Iris pigment epithelial cell (primary cell): Measurements from ENCODE around the gene SCAF4.
"Not testable (repeated sequence)": the region's sequence is repeated elsewhere in the genome, so short reads cannot be mapped to it uniquely, and the experiment has no call there.

Experiments
- DNase-seq: peaks from one replicate; pipeline ENCODE4 v3.0.0-alpha.2; 2011; ENCODE audit warnings: low read depth

The SCAF4 gene

DNA sequence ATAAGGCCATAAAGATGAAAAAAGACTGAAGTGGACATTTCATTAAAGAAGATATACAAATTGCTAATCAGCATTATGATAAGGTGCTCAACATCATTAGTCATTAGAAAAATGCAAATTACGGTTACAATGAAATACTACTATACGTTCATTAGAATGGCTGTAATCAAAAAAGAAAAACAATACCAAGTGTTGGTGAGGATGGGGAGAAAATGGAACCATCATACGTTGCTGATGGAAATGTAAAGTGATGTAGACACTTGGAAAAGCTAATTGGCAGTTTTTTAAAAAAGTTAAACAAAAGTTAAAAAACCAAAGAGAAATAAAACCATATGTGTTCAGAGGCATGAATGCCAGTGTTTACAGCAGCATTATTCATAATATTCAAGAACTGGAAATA is 81.0 kb downstream of the SCAF4 start:
- DNase-seq, result no peak

DNA sequence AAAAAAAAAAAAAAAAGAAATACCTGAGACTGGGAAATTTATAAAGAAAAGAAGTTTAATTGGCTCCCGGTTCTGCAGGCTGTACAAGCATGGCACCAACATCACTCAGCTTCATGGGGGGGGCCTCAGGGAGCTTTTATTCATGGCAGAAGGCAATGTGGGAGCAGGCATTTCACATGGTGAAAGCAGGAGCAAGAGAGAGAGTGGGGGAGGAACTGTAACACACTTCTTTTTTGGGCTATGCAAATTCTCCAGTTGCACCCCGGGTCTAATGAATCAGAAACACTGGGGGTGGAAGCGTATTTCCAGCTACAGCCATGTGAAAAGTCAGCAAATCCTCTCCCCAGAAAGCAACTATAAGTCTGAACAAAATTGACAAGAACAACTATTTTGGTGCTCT is 84.3 kb downstream of the SCAF4 start:
- DNase-seq, result no peak

DNA sequence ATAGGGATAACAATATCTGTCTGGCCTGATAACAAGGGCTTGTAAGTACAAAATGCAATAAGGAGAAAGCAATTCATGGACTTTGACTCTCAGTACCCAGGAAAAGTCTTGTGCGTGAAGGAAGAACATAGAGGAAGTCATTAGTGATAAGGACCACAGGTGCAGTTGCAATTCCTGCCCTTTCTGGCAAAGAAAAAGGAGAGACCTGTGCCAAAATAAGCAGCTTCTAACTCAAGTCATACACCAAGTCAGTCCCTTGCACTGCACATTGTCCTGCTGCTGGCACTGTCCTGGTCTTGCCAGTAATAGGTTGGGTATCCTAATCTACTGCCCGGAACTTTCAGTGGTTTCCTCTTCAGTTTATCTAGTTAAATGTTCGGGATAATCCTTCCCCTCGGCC is 87.3 kb downstream of the SCAF4 start:
- no peak for DNase-seq

DNA sequence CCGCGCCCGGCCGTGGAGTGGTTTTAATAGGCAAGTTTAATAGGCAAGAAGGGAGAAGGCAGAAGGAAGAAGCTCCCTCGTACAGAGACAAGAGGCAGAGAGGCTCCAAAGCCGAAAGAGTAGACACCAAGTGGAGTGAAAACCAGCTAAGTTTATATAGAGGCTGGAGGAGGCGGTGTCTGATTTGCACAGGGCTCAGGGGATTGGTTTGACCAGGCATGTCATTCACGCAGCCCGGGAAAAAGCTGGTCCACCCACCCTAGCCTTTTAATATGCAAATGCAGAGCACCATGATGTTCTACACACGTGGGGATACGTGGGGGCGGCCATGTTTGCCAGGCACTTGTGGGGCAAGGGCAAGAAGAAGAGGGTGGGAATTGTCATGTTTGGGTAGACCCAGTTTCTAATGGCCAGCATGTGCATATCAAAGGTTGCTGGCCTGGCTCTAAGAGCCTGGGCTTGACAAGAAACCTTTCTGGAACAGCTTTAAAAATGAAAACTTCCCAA is 90.4 kb downstream of the SCAF4 start:
- DNase-seq, result no peak

DNA sequence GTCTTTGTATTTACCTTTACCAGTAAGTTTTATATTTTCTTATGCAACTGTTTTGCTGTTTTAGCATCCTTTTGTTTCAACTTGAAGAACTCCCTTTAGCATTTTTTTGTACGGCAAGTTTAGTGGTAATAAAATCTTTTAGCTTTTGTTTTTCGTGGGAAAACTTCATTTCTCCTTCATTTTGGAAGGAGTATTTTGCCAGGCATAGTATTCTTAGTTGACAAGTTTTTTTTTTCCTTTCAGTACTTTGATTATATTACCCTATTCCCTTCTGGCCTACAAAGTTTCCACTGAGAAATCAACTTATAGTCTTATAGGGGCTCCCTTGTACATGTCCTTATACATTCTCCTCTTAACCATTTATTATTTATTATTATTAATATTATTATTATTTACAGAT is 95.0 kb downstream of the SCAF4 start:
- DNase-seq, result no peak

DNA sequence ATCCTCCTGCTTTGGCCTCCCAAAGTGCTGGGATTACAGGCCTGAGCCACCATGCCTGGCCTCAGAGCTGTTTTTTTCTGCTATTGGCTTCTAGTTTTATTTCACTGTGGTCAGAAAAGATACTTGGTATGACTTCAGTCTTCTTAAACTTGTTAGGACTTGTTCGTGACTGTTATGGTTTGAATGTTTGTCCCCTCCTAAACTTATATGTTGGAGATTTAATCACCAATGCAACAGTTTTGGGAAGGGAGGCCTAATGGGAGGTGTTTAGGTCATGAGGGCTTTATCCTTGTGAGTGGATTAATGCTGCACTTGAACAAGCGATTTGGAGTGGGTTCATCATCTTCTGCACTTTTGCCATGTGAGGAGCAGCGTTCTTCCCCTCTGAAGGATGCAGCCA is 96.9 kb downstream of the SCAF4 start:
- DNase-seq, result no peak

DNA sequence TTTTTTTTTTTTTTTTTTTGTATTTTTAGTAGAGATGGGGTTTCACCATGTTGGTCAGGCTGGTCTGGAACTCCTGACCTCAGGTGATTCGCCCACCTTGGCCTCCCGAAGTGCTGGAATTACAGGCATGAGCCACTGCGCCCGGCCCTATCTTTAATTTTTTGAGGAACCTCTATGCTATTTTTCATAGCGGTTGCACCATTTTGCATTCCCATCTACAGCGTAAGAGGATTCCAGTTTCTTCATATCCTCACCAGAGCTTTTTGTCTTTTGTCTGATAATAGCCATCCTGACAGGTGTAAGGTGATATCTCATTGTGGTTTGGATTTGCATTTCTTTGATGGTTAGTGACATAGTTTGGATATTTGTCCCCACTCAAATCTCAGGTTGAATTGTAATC is 100.0 kb downstream of the SCAF4 start:
- not testable (repeated sequence) for DNase-seq

DNA sequence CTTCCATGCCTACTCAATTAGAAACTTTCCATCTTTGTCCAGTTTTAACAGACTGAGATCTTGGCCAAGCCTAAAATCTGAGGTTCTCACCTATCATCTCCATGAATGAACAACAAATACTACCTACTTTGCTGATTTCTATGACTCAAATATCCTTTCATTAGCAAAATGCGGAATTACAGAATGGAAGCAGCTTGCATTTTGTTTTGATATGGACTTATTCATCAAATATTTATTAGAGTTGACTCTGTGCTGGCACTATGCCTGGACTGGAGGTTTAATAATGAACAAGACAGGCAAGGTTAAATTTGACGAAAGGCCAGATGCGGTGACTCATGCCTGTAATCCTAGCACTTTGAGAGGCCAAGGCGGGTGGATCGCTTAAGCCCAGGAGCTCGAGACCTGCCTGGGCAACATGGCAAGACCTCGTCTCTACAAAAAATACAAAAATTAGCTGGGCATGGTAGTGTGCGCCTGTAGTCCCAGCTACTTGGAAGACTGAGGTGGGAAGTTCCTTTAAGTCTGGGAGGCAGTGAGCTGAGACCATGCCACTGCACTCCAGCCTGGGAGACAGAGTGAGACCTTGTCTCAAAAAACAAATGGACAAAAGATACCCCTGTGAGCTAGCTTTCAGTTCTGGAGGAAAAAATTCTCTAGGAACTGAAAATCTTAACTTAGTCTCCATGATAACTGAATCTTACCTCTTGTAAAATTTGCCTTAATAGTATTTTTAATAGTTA is 101.8 kb downstream of the SCAF4 start:
- peak; percentile 98 for DNase-seq

DNA sequence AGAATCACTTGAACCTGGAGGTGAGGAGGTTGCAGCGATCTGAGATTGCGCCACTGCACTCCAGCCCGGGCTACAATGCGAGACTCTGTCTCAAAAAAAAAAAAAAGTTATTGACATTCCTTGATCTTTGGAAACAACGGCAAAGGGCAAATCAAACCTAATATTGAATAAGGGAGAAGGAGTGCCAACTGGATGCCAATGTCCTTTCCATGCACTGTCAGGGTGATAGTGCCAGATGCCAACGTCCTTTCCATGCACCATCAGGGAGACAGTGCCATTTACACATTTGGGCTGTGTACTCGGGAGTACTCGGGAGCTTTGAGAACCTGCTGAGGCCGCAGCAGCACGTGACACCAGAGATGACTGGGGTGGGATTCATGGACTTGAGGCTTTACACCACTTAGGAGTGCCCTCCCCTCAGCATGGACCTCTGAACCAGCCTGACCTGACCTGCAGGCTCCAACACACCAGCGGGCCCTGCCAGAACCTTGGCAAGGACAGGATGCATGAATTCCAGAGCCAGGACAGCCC is 106.9 kb downstream of the SCAF4 start:
- DNase-seq, result no peak

DNA sequence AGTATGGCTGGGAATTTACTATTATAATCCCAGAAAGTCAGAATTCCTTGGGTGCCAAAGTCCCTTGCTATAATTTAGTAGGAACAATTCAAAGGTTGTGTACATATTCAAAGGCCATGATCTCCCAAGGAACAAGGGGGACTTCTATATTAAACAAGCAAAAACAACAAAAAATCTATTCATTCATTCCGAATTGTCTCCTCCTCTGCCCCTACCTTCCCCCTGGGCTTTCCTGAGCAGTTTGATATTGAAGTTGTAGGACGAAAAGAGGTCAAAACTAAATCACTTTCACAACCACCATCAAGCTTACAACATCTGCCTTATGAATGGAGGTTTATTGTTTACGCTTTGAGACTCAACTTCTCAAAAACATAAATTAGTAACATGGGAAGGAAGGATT is 107.7 kb downstream of the SCAF4 start:
- no peak for DNase-seq

DNA sequence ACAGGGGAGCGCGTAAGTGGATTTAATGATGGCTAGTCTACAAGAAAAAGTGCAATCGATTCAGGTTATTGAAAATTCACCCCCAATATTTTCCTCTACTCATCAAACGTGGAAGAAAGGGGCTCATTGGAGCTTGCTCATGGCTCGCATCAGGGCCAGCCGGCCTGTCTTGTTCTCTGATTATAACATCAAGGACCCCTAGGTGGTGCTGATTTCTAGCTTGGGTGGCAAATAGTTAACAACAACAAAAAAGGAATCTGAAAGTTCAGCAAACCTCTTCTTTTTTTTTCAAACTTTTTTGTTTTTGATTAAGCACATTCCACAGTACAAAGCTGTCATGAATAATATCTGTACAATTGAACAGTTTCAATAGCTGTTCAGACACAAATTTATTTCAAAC is 108.3 kb downstream of the SCAF4 start:
- peak; percentile 9 for DNase-seq

DNA sequence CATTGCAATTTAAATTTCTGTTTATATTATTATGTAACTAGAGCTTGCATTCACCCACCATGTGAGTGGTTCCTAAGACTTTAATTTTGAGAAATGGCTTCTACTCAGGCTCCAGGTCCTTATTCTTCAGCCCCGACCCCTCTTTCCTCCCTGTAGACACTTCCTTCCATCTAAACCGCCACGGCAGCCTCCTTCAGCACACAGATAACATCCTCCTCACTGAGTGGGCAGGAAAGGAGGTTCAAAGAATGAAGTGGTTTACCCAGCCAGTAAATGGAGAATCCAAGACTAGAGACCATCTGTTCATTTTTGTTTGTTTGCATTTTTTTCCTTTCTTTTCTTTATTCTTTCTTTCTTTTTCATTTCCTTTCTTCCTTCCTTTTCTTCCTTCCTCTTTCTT is 109.5 kb downstream of the SCAF4 start:
- no peak for DNase-seq
